ENCODE measurements around the gene TMPO.

TMPO gene

DNA sequence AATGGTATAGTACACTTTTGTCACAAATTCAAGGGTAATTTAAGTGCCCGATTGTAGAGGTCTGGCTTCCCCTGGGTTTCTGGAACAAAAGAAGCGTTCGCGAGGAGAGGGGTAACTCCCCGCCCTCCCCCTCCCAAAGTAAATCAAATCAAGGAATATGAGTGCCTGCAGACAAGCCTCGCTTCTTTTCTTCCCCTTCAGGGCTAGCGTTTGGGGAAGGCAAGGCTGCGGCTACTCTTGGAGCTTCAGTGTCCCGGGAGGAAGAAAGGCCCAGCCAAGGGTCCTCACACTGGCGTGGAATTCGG is 456 bp upstream of the TMPO start:
- no peak for DNase-seq (ENCODE audit: low read depth)
- TF ChIP-seq, protein P1, sequence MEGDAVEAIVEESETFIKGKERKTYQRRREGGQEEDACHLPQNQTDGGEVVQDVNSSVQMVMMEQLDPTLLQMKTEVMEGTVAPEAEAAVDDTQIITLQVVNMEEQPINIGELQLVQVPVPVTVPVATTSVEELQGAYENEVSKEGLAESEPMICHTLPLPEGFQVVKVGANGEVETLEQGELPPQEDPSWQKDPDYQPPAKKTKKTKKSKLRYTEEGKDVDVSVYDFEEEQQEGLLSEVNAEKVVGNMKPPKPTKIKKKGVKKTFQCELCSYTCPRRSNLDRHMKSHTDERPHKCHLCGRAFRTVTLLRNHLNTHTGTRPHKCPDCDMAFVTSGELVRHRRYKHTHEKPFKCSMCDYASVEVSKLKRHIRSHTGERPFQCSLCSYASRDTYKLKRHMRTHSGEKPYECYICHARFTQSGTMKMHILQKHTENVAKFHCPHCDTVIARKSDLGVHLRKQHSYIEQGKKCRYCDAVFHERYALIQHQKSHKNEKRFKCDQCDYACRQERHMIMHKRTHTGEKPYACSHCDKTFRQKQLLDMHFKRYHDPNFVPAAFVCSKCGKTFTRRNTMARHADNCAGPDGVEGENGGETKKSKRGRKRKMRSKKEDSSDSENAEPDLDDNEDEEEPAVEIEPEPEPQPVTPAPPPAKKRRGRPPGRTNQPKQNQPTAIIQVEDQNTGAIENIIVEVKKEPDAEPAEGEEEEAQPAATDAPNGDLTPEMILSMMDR (conservative IDR thresholded peaks at IDR 0.05; ENCODE audit: low read depth, low read length) = no peak
- peak overlapping the region; percentile 75 for H3K4me3 ChIP-seq (ENCODE audit: low read depth, low read length)

DNA sequence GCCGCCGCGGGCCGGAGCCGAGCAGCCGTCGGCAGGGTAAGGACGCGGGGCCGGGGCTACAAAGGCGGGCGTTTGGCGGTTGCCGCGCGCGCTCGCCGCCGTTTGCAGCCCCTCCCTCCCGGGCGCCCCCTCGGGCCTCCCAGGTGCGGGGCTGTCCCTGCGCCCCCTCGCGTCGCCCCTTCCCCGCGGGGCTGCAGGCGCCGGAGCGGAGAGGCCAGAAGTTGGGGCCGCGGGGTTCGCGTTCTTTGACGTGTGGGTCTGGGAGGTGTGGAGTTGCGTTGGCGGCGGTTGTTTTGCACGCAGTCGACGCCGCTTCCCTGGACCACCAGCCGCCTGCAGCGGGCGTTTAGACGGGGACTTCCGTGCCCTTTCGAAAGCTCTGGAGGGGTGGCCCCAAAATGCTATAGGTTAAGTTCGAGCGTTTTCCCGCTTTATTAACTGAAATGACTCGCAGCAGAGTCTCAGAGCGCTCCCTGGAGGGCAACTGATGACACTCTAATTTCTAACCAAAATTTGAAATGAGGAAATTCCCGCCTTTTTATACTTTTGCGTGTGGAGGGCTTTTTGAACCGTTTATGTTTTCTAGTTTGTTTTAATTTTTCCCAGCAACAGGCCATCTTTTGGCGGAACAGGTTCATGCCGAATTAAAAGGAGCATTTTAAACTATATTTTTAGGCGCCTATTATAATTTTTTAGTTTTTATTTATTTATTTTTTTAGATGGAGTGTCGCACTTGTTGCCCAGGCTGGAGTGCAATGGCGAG is 902 bp downstream of the TMPO start:
- peak; percentile 87 for DNase-seq (ENCODE audit: low read depth)
- H3K4me3 ChIP-seq (ENCODE audit: low read depth, low read length) = peak overlapping the region; percentile 75
- TF ChIP-seq, protein P1 (conservative IDR thresholded peaks at IDR 0.05; ENCODE audit: low read depth, low read length) = peak; percentile 78

DNA sequence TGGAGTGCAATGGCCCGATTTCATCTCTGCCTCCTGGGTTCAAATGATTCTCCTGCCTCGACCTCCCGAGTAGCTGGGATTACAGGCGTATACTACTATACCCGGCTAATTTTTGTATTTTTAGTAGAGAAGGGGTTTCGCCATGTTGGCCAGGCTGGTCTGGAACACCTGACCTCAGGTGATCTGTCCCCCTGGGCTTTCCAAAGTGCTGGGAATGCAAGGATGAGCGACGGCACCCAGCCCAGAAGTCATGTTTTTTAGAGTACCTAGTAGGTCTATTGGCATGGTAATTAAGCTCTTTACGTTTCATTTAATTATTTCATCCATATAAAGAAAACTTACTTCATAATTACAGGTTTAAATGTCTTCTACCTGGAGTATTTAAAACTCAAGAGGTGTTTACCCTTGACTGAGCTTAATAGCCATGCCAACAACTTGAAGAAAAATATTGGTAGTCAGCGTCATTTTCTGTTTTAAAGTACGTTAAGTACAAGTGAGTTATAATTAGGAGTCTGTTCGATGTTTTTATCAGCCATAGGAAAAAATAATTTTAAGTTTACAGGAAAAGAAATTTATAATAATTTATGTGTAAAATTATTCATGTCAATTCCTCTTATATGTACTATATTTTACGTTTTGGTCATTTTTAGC is 4.0 kb downstream of the TMPO start:
- DNase-seq (ENCODE audit: low read depth) = no peak
- H3K4me3 ChIP-seq (ENCODE audit: low read depth, low read length) = no peak overlapping the region
- TF ChIP-seq, protein P1 (conservative IDR thresholded peaks at IDR 0.05; ENCODE audit: low read depth, low read length) = no peak

DNA sequence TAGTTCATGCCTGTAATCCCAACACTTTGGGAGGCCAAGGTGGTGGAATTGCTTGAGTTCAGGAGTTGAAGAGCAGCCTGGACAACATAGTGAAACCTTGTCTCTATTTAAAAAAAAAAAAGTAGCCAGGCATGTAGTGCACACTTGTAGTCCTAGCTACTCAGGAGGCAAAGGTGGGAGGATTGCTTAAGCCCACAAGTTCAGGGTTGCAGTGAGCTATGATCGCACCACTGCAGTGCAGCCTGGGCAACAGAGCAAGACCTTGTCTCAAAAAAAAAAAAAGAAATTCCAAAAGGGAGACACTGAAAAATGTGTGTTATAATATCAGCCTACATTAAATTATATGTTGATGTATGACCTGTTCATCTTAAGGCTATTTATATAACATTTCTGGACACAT is 14.7 kb downstream of the TMPO start:
- DNase-seq (ENCODE audit: low read depth) = no peak
- TF ChIP-seq, protein P1 (conservative IDR thresholded peaks at IDR 0.05; ENCODE audit: low read depth, low read length) = no peak
- H3K4me3 ChIP-seq (ENCODE audit: low read depth, low read length) = no peak overlapping the region

DNA sequence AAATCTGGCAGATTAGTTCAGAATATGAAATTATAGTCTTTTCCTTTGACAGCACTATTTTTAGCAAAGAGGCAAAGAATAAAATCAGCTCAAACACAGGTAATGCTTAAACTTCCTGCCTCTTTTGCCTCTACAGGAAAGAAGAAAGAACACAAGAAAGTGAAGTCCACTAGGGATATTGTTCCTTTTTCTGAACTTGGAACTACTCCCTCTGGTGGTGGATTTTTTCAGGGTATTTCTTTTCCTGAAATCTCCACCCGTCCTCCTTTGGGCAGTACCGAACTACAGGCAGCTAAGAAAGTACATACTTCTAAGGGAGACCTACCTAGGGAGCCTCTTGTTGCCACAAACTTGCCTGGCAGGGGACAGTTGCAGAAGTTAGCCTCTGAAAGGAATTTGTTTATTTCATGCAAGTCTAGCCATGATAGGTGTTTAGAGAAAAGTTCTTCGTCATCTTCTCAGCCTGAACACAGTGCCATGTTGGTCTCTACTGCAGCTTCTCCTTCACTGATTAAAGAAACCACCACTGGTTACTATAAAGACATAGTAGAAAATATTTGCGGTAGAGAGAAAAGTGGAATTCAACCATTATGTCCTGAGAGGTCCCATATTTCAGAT is 17.4 kb downstream of the TMPO start:
- TF ChIP-seq, protein P1 (conservative IDR thresholded peaks at IDR 0.05; ENCODE audit: low read depth, low read length) = peak; percentile 65
- no peak overlapping the region for H3K4me3 ChIP-seq (ENCODE audit: low read depth, low read length)
- DNase-seq (ENCODE audit: low read depth) = peak; percentile 74

DNA sequence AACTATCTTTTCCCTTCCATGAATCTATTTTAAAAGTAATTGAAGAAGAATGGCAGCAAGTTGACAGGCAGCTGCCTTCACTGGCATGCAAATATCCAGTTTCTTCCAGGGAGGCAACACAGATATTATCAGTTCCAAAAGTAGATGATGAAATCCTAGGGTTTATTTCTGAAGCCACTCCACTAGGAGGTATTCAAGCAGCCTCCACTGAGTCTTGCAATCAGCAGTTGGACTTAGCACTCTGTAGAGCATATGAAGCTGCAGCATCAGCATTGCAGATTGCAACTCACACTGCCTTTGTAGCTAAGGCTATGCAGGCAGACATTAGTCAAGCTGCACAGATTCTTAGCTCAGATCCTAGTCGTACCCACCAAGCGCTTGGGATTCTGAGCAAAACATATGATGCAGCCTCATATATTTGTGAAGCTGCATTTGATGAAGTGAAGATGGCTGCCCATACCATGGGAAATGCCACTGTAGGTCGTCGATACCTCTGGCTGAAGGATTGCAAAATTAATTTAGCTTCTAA is 18.4 kb downstream of the TMPO start:
- H3K4me3 ChIP-seq (ENCODE audit: low read depth, low read length) = no peak overlapping the region
- DNase-seq (ENCODE audit: low read depth) = peak; percentile 72
- TF ChIP-seq, protein P1 (conservative IDR thresholded peaks at IDR 0.05; ENCODE audit: low read depth, low read length) = no peak
